GM10248 (cell line): ENCODE results near the gene SLC25A3.
"Not testable (repeated sequence)": the region's sequence is repeated elsewhere in the genome, so short reads cannot be mapped to it uniquely, and the experiment has no call there.

ENCODE experiments used
- CTCF ChIA-PET: fragments of 300-600 bp; sonication (Branson Sonifier 250); formaldehyde crosslinking; extraction: SDS; loops from one replicate; lab custom pipeline; 2021; ENCODE audit warnings: antibody characterized with exemption; lab: Yijun Ruan, JAX
- POLR2A ChIA-PET: fragments of 350-650 bp; sonication (Branson Sonifier 250); formaldehyde crosslinking; extraction: SDS; loops from one replicate; lab custom pipeline; 2020; ENCODE audit warnings: antibody characterized with exemption; lab: Yijun Ruan, JAX
- DNase-seq: peaks from one replicate; pipeline ENCODE4 v3.0.0; 2012; ENCODE audit errors: extremely low spot score
- TF ChIP-seq, protein P1 (sequence below): IDR thresholded peaks from 2 replicates; pipeline ENCODE4 v1.5.1; 2012; ENCODE audit warnings: mild to moderate bottlenecking, low read depth; ENCODE audit errors: extremely low read depth, missing control alignments, control extremely low read depth

SLC25A3 gene

GRCh38 chr12:98591209-98591608, 2.3 kb upstream of the SLC25A3 start:
- DNase-seq = no peak
- POLR2A ChIA-PET = no interaction called here
- TF ChIP-seq, protein P1, sequence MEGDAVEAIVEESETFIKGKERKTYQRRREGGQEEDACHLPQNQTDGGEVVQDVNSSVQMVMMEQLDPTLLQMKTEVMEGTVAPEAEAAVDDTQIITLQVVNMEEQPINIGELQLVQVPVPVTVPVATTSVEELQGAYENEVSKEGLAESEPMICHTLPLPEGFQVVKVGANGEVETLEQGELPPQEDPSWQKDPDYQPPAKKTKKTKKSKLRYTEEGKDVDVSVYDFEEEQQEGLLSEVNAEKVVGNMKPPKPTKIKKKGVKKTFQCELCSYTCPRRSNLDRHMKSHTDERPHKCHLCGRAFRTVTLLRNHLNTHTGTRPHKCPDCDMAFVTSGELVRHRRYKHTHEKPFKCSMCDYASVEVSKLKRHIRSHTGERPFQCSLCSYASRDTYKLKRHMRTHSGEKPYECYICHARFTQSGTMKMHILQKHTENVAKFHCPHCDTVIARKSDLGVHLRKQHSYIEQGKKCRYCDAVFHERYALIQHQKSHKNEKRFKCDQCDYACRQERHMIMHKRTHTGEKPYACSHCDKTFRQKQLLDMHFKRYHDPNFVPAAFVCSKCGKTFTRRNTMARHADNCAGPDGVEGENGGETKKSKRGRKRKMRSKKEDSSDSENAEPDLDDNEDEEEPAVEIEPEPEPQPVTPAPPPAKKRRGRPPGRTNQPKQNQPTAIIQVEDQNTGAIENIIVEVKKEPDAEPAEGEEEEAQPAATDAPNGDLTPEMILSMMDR = no peak
- CTCF ChIA-PET = interaction anchor here (1.0 to 1.7 kb wide), 3 partner anchors 24 to 100 kb away, joined by 3 to 7 read pairs (median 3); no protein-coding TSS in a partner anchor

DNA sequence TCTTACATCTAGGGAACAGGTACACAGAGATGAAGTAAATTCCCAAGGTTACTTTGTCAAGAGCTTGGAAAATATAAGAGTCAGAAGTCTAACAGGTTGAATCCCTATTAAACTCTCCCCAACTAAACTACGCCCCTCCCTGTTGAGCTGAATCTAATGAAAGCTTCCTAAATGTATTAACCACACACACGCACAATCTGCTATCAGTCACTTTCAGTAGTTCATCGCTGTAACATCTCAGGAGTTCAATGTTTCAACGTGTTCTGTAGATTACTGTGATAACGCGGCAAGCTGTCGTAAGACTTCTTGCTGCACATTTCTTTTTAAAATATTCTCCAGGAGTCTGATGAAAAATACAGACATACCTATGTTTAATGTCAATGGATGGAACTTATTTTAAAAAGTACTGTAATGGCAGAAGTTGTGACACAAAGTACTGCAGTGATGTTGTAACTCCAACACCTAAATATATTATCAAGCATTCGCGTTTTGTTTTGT, 612 bp upstream of the SLC25A3 start:
- POLR2A ChIA-PET = interaction anchor here (0.6 to 2.6 kb wide), 18 partner anchors 10 to 1873 kb away, joined by 3 to 27 read pairs (median 5); no protein-coding TSS in a partner anchor
- TF ChIP-seq, protein P1 = no peak
- CTCF ChIA-PET = interaction anchor here (1.2 to 2.5 kb wide), 4 partner anchors 9 to 30 kb away, joined by 3 to 13 read pairs (median 6); no protein-coding TSS in a partner anchor
- DNase-seq = no peak

DNA sequence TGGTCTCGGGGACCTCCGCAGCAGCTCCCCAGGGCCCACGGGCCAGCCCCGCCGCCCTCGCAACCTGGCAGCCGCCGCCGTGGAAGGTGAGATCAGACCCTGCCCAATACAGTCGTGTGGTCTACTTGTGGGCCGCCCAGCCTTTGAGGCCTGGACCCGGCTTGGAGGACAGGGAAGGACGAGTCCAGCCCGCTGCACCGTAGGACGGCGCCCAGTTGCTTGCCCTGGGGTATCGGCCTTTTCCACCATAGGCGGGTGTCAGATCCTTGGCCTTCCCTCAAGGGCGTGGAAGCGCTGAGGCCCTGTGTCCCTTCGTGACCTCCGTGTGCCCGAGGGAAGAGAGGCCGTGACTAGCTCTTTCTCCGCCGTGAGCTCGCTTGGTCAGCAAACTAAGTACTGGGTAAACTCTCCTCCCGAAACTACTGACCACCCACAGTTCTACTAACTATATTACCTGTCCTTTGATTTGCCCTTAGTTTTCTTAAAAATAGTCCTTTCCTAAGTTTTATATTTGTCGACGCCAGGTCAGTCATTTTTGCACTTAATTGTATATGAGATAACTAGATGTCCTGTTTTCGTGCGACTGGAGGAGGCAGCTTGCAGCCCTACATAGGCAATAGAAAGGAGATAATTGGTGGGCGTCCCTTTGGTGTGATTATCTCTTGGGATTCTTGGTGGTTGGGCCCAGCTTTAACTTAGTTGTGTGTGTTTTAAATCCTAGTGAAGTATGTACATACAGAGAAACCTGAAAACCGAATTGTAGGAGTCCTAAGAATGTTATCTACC, 757 bp downstream of the SLC25A3 start:
- ChIA-PET POLR2A (interaction anchor here (0.6 to 2.6 kb wide), 12 partner anchors 8 to 63 kb away, joined by 3 to 27 read pairs (median 5); no protein-coding TSS in a partner anchor), CTCF (interaction anchor here (0.9 to 2.5 kb wide), 5 partner anchors 10 to 103 kb away, joined by 3 to 9 read pairs (median 3); no protein-coding TSS in a partner anchor)
- DNase-seq = no peak
- TF ChIP-seq, protein P1 = no peak

- CTCF ChIA-PET = interaction anchor here (1.2 to 2.5 kb wide), 3 partner anchors 11 to 104 kb away, joined by 3 to 9 read pairs (median 4); no protein-coding TSS in a partner anchor
- POLR2A ChIA-PET = interaction anchor here (0.5 to 2.6 kb wide), 6 partner anchors 7 to 57 kb away, joined by 3 to 27 read pairs (median 4); partner anchors contain the start of genes APAF1 and IKBIP
- DNase-seq = no peak
- TF ChIP-seq, protein P1 = no peak
Measured at GRCh38 chr12:98595243-98595988, 1.9 kb downstream of the SLC25A3 start.

- not testable (repeated sequence) for DNase-seq
- CTCF ChIA-PET = interaction anchor here (0.8 to 0.9 kb wide), 2 partner anchors 10 to 41 kb away, joined by 3 read pairs; no protein-coding TSS in a partner anchor
- POLR2A ChIA-PET = interaction anchor here (0.7 to 1.5 kb wide), 4 partner anchors 9 to 47 kb away, joined by 3 to 8 read pairs (median 4); partner anchors contain the start of gene IKBIP
Measured at GRCh38 chr12:98597313-98597712, 3.8 kb downstream of the SLC25A3 start.

GRCh38 chr12:98601924-98602323, 8.4 kb downstream of the SLC25A3 start:
- no peak for DNase-seq
- ChIA-PET POLR2A (interaction anchor here (0.5 to 2.7 kb wide), 2 partner anchors 8 to 132 kb away, joined by 3 to 27 read pairs; partner anchors contain the start of gene SLC25A3), CTCF (interaction anchor here (1.4 to 1.7 kb wide), 2 partner anchors 21 to 37 kb away, joined by 3 to 4 read pairs; no protein-coding TSS in a partner anchor)
- TF ChIP-seq, protein P1 = no peak
